ENCODE results near the gene WDFY4. TPM values are rescaled to one million over a fixed set of nuclear protein-coding genes. Genes with fewer than 3 reads are reported as not detected.

Gene WDFY4
- total and polyA plus RNA-seq, 4 donors, result 0.57 to 7.1 (median 2.0) TPM

DNA sequence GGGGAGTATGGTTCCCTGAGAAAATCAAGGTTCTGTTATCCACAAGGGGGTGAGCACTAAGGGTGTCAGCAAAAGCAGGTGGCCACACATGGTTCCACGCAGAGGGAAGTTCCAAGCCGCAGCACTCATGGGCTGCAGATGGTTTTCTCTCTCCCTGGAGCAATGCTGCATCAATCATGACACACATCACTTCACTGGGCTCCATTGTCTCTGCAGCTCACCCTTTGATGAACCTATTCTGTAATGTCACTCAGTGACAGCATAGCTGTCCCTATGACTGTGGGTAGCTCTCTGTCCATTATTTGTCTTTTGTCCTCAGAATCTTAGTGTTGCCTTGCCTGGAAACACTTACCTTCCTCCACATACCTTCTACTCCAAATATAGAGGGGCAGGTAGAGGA, 220.2 kb downstream of the WDFY4 start:
- no peak overlapping the region for H3K27ac ChIP-seq (ENCODE audit: low read depth in 1 of 2, low read length in 2 of 2)
- peaks cover 0 to 3% (median 0%) of the 10 kb centered on the region in 4 donors for H3K27me3 ChIP-seq (ENCODE audit: control insufficient read depth in 4 of 4, insufficient read depth in 4 of 4, low read length in 3 of 4)
- no peaks in the 10 kb centered on the region for H3K9me3 ChIP-seq (ENCODE audit: control insufficient read depth in 4 of 4, low read length in 3 of 4)
- no peak for DNase-seq (ENCODE audit: low spot score)
- H3K4me3 ChIP-seq (ENCODE audit: low read depth in 1 of 3, low read length in 3 of 3), result no peak overlapping the region
- H3K9ac ChIP-seq (ENCODE audit: low read depth in 1 of 2, low read length in 2 of 2), result no peak overlapping the region
- WGBS, result 93% methylated on average over 2 of the region's 2 CpGs
- no peaks in the 10 kb centered on the region for H3K4me1 ChIP-seq (ENCODE audit: control insufficient read depth in 4 of 4, insufficient read depth in 4 of 4, low read length in 3 of 4)
- TF ChIP-seq ZBTB33 (IDR thresholded peaks at IDR 0.05) (no peak), FOXA1 (IDR thresholded peaks at IDR 0.05) (no peak), GABPA (IDR thresholded peaks at IDR 0.05 in 1 of 2, conservative IDR thresholded peaks at IDR 0.05 in 1 of 2) (no peak), ATF3 (IDR thresholded peaks at IDR 0.05) (no peak), MAX (IDR thresholded peaks at IDR 0.05) (no peak), RXRA (IDR thresholded peaks at IDR 0.05) (no peak)
- TF ChIP-seq, protein P1, sequence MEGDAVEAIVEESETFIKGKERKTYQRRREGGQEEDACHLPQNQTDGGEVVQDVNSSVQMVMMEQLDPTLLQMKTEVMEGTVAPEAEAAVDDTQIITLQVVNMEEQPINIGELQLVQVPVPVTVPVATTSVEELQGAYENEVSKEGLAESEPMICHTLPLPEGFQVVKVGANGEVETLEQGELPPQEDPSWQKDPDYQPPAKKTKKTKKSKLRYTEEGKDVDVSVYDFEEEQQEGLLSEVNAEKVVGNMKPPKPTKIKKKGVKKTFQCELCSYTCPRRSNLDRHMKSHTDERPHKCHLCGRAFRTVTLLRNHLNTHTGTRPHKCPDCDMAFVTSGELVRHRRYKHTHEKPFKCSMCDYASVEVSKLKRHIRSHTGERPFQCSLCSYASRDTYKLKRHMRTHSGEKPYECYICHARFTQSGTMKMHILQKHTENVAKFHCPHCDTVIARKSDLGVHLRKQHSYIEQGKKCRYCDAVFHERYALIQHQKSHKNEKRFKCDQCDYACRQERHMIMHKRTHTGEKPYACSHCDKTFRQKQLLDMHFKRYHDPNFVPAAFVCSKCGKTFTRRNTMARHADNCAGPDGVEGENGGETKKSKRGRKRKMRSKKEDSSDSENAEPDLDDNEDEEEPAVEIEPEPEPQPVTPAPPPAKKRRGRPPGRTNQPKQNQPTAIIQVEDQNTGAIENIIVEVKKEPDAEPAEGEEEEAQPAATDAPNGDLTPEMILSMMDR (IDR thresholded peaks at IDR 0.05; ENCODE audit: low read depth, low read length, missing input control), result no peak
- TF ChIP-seq, protein P2, sequence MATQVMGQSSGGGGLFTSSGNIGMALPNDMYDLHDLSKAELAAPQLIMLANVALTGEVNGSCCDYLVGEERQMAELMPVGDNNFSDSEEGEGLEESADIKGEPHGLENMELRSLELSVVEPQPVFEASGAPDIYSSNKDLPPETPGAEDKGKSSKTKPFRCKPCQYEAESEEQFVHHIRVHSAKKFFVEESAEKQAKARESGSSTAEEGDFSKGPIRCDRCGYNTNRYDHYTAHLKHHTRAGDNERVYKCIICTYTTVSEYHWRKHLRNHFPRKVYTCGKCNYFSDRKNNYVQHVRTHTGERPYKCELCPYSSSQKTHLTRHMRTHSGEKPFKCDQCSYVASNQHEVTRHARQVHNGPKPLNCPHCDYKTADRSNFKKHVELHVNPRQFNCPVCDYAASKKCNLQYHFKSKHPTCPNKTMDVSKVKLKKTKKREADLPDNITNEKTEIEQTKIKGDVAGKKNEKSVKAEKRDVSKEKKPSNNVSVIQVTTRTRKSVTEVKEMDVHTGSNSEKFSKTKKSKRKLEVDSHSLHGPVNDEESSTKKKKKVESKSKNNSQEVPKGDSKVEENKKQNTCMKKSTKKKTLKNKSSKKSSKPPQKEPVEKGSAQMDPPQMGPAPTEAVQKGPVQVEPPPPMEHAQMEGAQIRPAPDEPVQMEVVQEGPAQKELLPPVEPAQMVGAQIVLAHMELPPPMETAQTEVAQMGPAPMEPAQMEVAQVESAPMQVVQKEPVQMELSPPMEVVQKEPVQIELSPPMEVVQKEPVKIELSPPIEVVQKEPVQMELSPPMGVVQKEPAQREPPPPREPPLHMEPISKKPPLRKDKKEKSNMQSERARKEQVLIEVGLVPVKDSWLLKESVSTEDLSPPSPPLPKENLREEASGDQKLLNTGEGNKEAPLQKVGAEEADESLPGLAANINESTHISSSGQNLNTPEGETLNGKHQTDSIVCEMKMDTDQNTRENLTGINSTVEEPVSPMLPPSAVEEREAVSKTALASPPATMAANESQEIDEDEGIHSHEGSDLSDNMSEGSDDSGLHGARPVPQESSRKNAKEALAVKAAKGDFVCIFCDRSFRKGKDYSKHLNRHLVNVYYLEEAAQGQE (IDR thresholded peaks at IDR 0.05), result no peak
- no peaks in the 10 kb centered on the region for H3K36me3 ChIP-seq (ENCODE audit: control insufficient read depth in 4 of 4, insufficient read depth in 3 of 4, low read depth in 1 of 4, low read length in 3 of 4)

GRCh38 chr10:48905311-48905710, 220.6 kb downstream of the WDFY4 start:
- DNase-seq (ENCODE audit: low spot score), result no peak
- peaks cover 0 to 3% (median 0%) of the 10 kb centered on the region in 4 donors for H3K27me3 ChIP-seq (ENCODE audit: control insufficient read depth in 4 of 4, insufficient read depth in 4 of 4, low read length in 3 of 4)
- WGBS, result 98% methylated on average over 2 of the region's 2 CpGs
- TF ChIP-seq, protein P2 (IDR thresholded peaks at IDR 0.05), result no peak
- TF ChIP-seq EGR1 (IDR thresholded peaks at IDR 0.05; ENCODE audit: low read depth in 2 of 2), result no peak
- TF ChIP-seq RXRA (IDR thresholded peaks at IDR 0.05), result no peak
- TF ChIP-seq MAX (IDR thresholded peaks at IDR 0.05), result no peak
- TF ChIP-seq RAD21 (IDR thresholded peaks at IDR 0.05), result no peak
- no peak for TF ChIP-seq SP1 (IDR thresholded peaks at IDR 0.05)
- no peak for TF ChIP-seq YY1 (IDR thresholded peaks at IDR 0.05)
- TF ChIP-seq ZBTB33 (IDR thresholded peaks at IDR 0.05), result no peak
- no peak for TF ChIP-seq FOXA1 (IDR thresholded peaks at IDR 0.05)
- no peak for TF ChIP-seq HNF4A (conservative IDR thresholded peaks at IDR 0.05)
- TF ChIP-seq HNF4G (IDR thresholded peaks at IDR 0.05), result no peak
- no peak for TF ChIP-seq TAF1 (conservative IDR thresholded peaks at IDR 0.05)
- TF ChIP-seq ATF3 (IDR thresholded peaks at IDR 0.05), result no peak
- H3K4me3 ChIP-seq (ENCODE audit: low read depth in 1 of 3, low read length in 3 of 3), result no peak overlapping the region
- H3K9ac ChIP-seq (ENCODE audit: low read depth in 1 of 2, low read length in 2 of 2), result no peak overlapping the region
- H3K9me3 ChIP-seq (ENCODE audit: control insufficient read depth in 4 of 4, low read length in 3 of 4), result no peaks in the 10 kb centered on the region
- no peak overlapping the region for H3K27ac ChIP-seq (ENCODE audit: low read depth in 1 of 2, low read length in 2 of 2)
- H3K36me3 ChIP-seq (ENCODE audit: control insufficient read depth in 4 of 4, insufficient read depth in 3 of 4, low read depth in 1 of 4, low read length in 3 of 4), result no peaks in the 10 kb centered on the region
- no peaks in the 10 kb centered on the region for H3K4me1 ChIP-seq (ENCODE audit: control insufficient read depth in 4 of 4, insufficient read depth in 4 of 4, low read length in 3 of 4)

Measured in liver (tissue), 9 donors.